GM19372 (cell line): ENCODE data around the gene SLC10A2.
"Not testable (repeated sequence)": the region's sequence is repeated elsewhere in the genome, so short reads cannot be mapped to it uniquely, and the experiment has no call there.

Experiments used
- ATAC-seq: cut with Tn5 transposase; IDR thresholded peaks from one replicate; pipeline ENCODE4 v1.9.1; 2021; ENCODE audit warnings: mild to moderate bottlenecking, low read depth, moderate library complexity; ENCODE audit not compliant: unreplicated experiment

SLC10A2 gene

GRCh38 chr13:103066079-103066780, at the start of gene SLC10A2:
Gene SLC10A2 (minus strand): TSS chr13:103066417. CDS start chr13:103066249, 168 bp downstream.
- no peak for ATAC-seq

GRCh38 chr13:103107580-103107979, 41.4 kb upstream of the SLC10A2 start:
- ATAC-seq: no peak

GRCh38 chr13:103104340-103104739, 38.1 kb upstream of the SLC10A2 start:
- no peak for ATAC-seq

GRCh38 chr13:103103456-103103855, 37.2 kb upstream of the SLC10A2 start:
- ATAC-seq: not testable (repeated sequence)

- ATAC-seq: no peak
Measured at GRCh38 chr13:103102482-103102881, 36.3 kb upstream of the SLC10A2 start.

GRCh38 chr13:103101901-103102300, 35.7 kb upstream of the SLC10A2 start:
- no peak for ATAC-seq

GRCh38 chr13:103101500-103101899, 35.3 kb upstream of the SLC10A2 start:
- ATAC-seq: no peak

GRCh38 chr13:103100830-103101229, 34.6 kb upstream of the SLC10A2 start:
- no peak for ATAC-seq

GRCh38 chr13:103099722-103100293, 33.6 kb upstream of the SLC10A2 start:
- no peak for ATAC-seq

- no peak for ATAC-seq
Measured at GRCh38 chr13:103098535-103098934, 32.3 kb upstream of the SLC10A2 start.

GRCh38 chr13:103097366-103097928, 31.2 kb upstream of the SLC10A2 start:
- no peak for ATAC-seq

GRCh38 chr13:103093649-103094048, 27.4 kb upstream of the SLC10A2 start:
- not testable (repeated sequence) for ATAC-seq

GRCh38 chr13:103087275-103087674, 21.1 kb upstream of the SLC10A2 start:
- ATAC-seq: no peak

GRCh38 chr13:103081435-103081834, 15.2 kb upstream of the SLC10A2 start:
- ATAC-seq: no peak

GRCh38 chr13:103078158-103078557, 11.9 kb upstream of the SLC10A2 start:
- ATAC-seq: peak; percentile 94

GRCh38 chr13:103068836-103069235, 2.6 kb upstream of the SLC10A2 start:
- no peak for ATAC-seq

GRCh38 chr13:103067751-103068555, 1.7 kb upstream of the SLC10A2 start:
- ATAC-seq: peak; percentile 61

- ATAC-seq: no peak
Measured at GRCh38 chr13:103066781-103067345, 646 bp upstream of the SLC10A2 start.

GRCh38 chr13:103063376-103063775, 2.8 kb downstream of the SLC10A2 start:
- no peak for ATAC-seq

GRCh38 chr13:103062079-103062478, 4.1 kb downstream of the SLC10A2 start:
- ATAC-seq: no peak

- ATAC-seq: no peak
Measured at GRCh38 chr13:103056008-103056407, 10.2 kb downstream of the SLC10A2 start.
